OCI-LY1 (cell line): Measurements from ENCODE around the gene PPP1R14C.

ENCODE experiments used
- H2AFZ ChIP-seq: fragments of 200-600 bp; sonication (generic), shearing (Covaris generic); 2 replicates; pipeline ENCODE4 v1.6.0; 2014; ENCODE audit warnings: antibody characterized with exemption, mild to moderate bottlenecking, low read length
- H3F3A ChIP-seq: fragments of 200-600 bp; sonication (generic), shearing (Covaris generic); 2 replicates; pipeline ENCODE4 v1.6.0; 2014; ENCODE audit warnings: mild to moderate bottlenecking, antibody characterized with exemption, low read length, moderate library complexity; ENCODE audit not compliant: insufficient read depth
- H3K27ac ChIP-seq: fragments of 200-600 bp; sonication (generic); 2 replicates; pipeline ENCODE4 v1.5.1; 2014; ENCODE audit warnings: low read length, mixed run types, mild to moderate bottlenecking, low read depth; ENCODE audit not compliant: poor library complexity, severe bottlenecking
- H3K27me3 ChIP-seq: fragments of 200-600 bp; sonication (generic); 2 replicates; pipeline ENCODE4 v1.6.0; 2014; ENCODE audit warnings: antibody characterized with exemption, mild to moderate bottlenecking, low read length, moderate library complexity; ENCODE audit not compliant: insufficient read depth
- H3K36me3 ChIP-seq: fragments of 200-600 bp; sonication (generic); 2 replicates; pipeline ENCODE4 v1.6.1; 2014; ENCODE audit warnings: mild to moderate bottlenecking, antibody characterized with exemption, low read length, moderate library complexity, mixed read lengths; ENCODE audit not compliant: insufficient read depth
- H3K4me1 ChIP-seq: fragments of 200-600 bp; sonication (generic); 2 replicates; pipeline ENCODE4 v1.5.1; 2014; ENCODE audit warnings: mild to moderate bottlenecking, low read length, moderate library complexity; ENCODE audit not compliant: insufficient read depth, severe bottlenecking
- H3K4me2 ChIP-seq: fragments of 200-600 bp; sonication (generic), shearing (Covaris generic); 2 replicates; pipeline ENCODE4 v1.6.1; 2014; ENCODE audit warnings: low read length
- H3K4me3 ChIP-seq: fragments of 200-600 bp; sonication (generic); 2 replicates; pipeline ENCODE4 v1.5.1; 2014; ENCODE audit warnings: low read length, low read depth, mild to moderate bottlenecking, mixed read lengths; ENCODE audit not compliant: poor library complexity, severe bottlenecking
- H3K79me2 ChIP-seq: fragments of 200-600 bp; shearing (Covaris generic); 2 replicates; pipeline ENCODE4 v1.6.1; 2016; ENCODE audit warnings: mixed run types, low read length, mixed read lengths; ENCODE audit not compliant: insufficient read depth
- H3K9ac ChIP-seq: fragments of 200-600 bp; sonication (generic), shearing (Covaris generic); 2 replicates; pipeline ENCODE4 v1.6.1; 2014; ENCODE audit warnings: mild to moderate bottlenecking, low read length, mixed read lengths
- H3K9me2 ChIP-seq: fragments of 200-600 bp; sonication (generic), shearing (Covaris generic); 2 replicates; pipeline ENCODE4 v1.6.1; 2014; ENCODE audit warnings: low read depth, mild to moderate bottlenecking, low read length, mixed read lengths
- H3K9me3 ChIP-seq: fragments of 200-600 bp; shearing (Covaris generic); 2 replicates; pipeline ENCODE4 v1.6.1; 2014; ENCODE audit warnings: low read length, mixed read lengths
- H4K20me1 ChIP-seq: fragments of 200-600 bp; sonication (generic), shearing (Covaris generic); 2 replicates; pipeline ENCODE4 v1.6.0; 2016; ENCODE audit warnings: mild to moderate bottlenecking, low read length; ENCODE audit not compliant: insufficient read depth
- CTCF ChIP-seq: fragments of 200-600 bp; sonication (generic), shearing (Covaris generic); IDR thresholded peaks from 2 replicates; pipeline ENCODE4 v1.5.1; 2017; ENCODE audit warnings: mild to moderate bottlenecking, antibody characterized with exemption, low read length, moderate library complexity, mixed read lengths
- EZH2 ChIP-seq: fragments of 200-600 bp; sonication (generic), shearing (Covaris generic); IDR thresholded peaks from 2 replicates; pipeline ENCODE4 v1.8.0; 2017; ENCODE audit warnings: borderline replicate concordance, mixed run types, mild to moderate bottlenecking, antibody characterized with exemption, low read length, moderate library complexity, mixed read lengths

The PPP1R14C gene

GRCh38 chr6:150176152-150176551 is 33.3 kb downstream of the PPP1R14C start:
- TF ChIP-seq CTCF (no peak), EZH2 (no peak)
- Histone ChIP-seq H3K9me3 (no peaks in the 10 kb centered on the region), H2AFZ (no peak overlapping the region), H3K36me3 (no peaks in the 10 kb centered on the region), H3K4me1 (no peaks in the 10 kb centered on the region), H3K4me3 (no peak overlapping the region), H3K27me3 (no peaks in the 10 kb centered on the region), H3K4me2 (no peak overlapping the region), H3K27ac (no peak overlapping the region), H3K9me2 (no peaks in the 10 kb centered on the region), H4K20me1 (no peaks in the 10 kb centered on the region), H3K79me2 (no peaks in the 10 kb centered on the region), H3K9ac (no peak overlapping the region), H3F3A (no peaks in the 10 kb centered on the region)

GRCh38 chr6:150176659-150177058 is 33.8 kb downstream of the PPP1R14C start:
- Histone ChIP-seq H3K4me3 (no peak overlapping the region), H4K20me1 (no peaks in the 10 kb centered on the region), H3K9me3 (no peaks in the 10 kb centered on the region), H3K9me2 (no peaks in the 10 kb centered on the region), H3K36me3 (no peaks in the 10 kb centered on the region), H3F3A (no peaks in the 10 kb centered on the region), H3K4me2 (no peak overlapping the region), H3K27ac (no peak overlapping the region), H2AFZ (no peak overlapping the region), H3K4me1 (no peaks in the 10 kb centered on the region), H3K79me2 (no peaks in the 10 kb centered on the region), H3K27me3 (no peaks in the 10 kb centered on the region), H3K9ac (no peak overlapping the region)
- TF ChIP-seq EZH2, result no peak
- no peak for TF ChIP-seq CTCF

GRCh38 chr6:150177259-150177951 is 34.6 kb downstream of the PPP1R14C start:
- Histone ChIP-seq H3K9me3 (no peaks in the 10 kb centered on the region), H2AFZ (no peak overlapping the region), H3K27me3 (no peaks in the 10 kb centered on the region), H3K9me2 (no peaks in the 10 kb centered on the region), H3K9ac (no peak overlapping the region), H4K20me1 (no peaks in the 10 kb centered on the region), H3K27ac (no peak overlapping the region), H3K4me2 (no peak overlapping the region), H3K79me2 (no peaks in the 10 kb centered on the region), H3K4me1 (no peaks in the 10 kb centered on the region), H3K4me3 (no peak overlapping the region), H3F3A (no peaks in the 10 kb centered on the region), H3K36me3 (no peaks in the 10 kb centered on the region)
- TF ChIP-seq CTCF (no peak), EZH2 (no peak)
